ENCODE measurements around the gene NDUFS6.

NDUFS6 gene

GRCh38 chr5:1844708-1845436 is 43.7 kb downstream of the NDUFS6 start:
- no peak for TF ChIP-seq POLR2AphosphoS5 (IDR thresholded peaks at IDR 0.05; ENCODE audit: low read depth)
- no peak for TF ChIP-seq REST (IDR thresholded peaks at IDR 0.05; ENCODE audit: insufficient replicate concordance, low read depth)
- TF ChIP-seq GABPA (IDR thresholded peaks at IDR 0.05; ENCODE audit: low read depth) = no peak
- no peak overlapping the region for H3K4me3 ChIP-seq (replicated peaks; ENCODE audit: insufficient read depth, low read length)
- no peak overlapping the region for H3K27ac ChIP-seq (replicated peaks)
- no peak for DNase-seq (ENCODE audit: low read depth in 1 of 2, low spot score in 1 of 2)
- H3K27me3 ChIP-seq (ENCODE audit: insufficient read depth, poor library complexity, severe bottlenecking) = peaks cover 10% of the 10 kb centered on the region

GRCh38 chr5:1845696-1846095 is 44.5 kb downstream of the NDUFS6 start:
- no peak overlapping the region for H3K27ac ChIP-seq (replicated peaks)
- TF ChIP-seq GABPA (IDR thresholded peaks at IDR 0.05; ENCODE audit: low read depth) (no peak), CTCF (IDR thresholded peaks at IDR 0.05; ENCODE audit: insufficient read depth, low read length) (no peak), REST (IDR thresholded peaks at IDR 0.05; ENCODE audit: insufficient replicate concordance, low read depth) (no peak), SPI1 (IDR thresholded peaks at IDR 0.05; ENCODE audit: borderline replicate concordance, low read depth) (no peak), POLR2AphosphoS5 (IDR thresholded peaks at IDR 0.05; ENCODE audit: low read depth) (no peak)
- no peak overlapping the region for H3K4me3 ChIP-seq (replicated peaks; ENCODE audit: insufficient read depth, low read length)
- no peak for DNase-seq (ENCODE audit: low read depth in 1 of 2, low spot score in 1 of 2)
- H3K27me3 ChIP-seq (ENCODE audit: insufficient read depth, poor library complexity, severe bottlenecking) = peaks cover 14% of the 10 kb centered on the region

GRCh38 chr5:1846583-1846982 is 45.4 kb downstream of the NDUFS6 start:
- DNase-seq (ENCODE audit: low read depth in 1 of 2, low spot score in 1 of 2) = no peak
- TF ChIP-seq CTCF (IDR thresholded peaks at IDR 0.05; ENCODE audit: insufficient read depth, low read length) = no peak
- no peak for TF ChIP-seq POLR2AphosphoS5 (IDR thresholded peaks at IDR 0.05; ENCODE audit: low read depth)
- no peak for TF ChIP-seq SPI1 (IDR thresholded peaks at IDR 0.05; ENCODE audit: borderline replicate concordance, low read depth)
- no peak for TF ChIP-seq REST (IDR thresholded peaks at IDR 0.05; ENCODE audit: insufficient replicate concordance, low read depth)
- TF ChIP-seq GABPA (IDR thresholded peaks at IDR 0.05; ENCODE audit: low read depth) = no peak
- no peak overlapping the region for H3K4me3 ChIP-seq (replicated peaks; ENCODE audit: insufficient read depth, low read length)
- no peak overlapping the region for H3K27ac ChIP-seq (replicated peaks)
- H3K27me3 ChIP-seq (ENCODE audit: insufficient read depth, poor library complexity, severe bottlenecking) = peaks cover 14% of the 10 kb centered on the region

Data from HL-60 (cell line).